Heart left ventricle (tissue), 13 donors: Measurements from ENCODE around the gene FLNB.

Experiments
- POLR2A ChIP-seq, 2 donors: fragments of 450-650 bp; IDR thresholded peaks; one replicate each; pipeline ENCODE4 v1.6.1; 2017; ENCODE audit warnings: antibody characterized with exemption in 2 of 2, mild to moderate bottlenecking in 2 of 2, moderate library complexity in 2 of 2
- TF ChIP-seq, protein P1 (sequence below), 12 donors: fragments of 200-600 bp; sonication (generic) in 4 of 12; IDR thresholded peaks; one replicate each; pipeline versions ENCODE4 v1.5.0 to v1.8.0; 2018 to 2022; ENCODE audit warnings: antibody characterized with exemption in 12 of 12, mild to moderate bottlenecking in 5 of 12
- donor health status: ischemic (EF 13 %, LVEDD 7.1; RV severe dilation, severe dysfunction).
- donor health status: DM: no; HTN: yes; CAD: no.
- donor health status: DM: no; HTN: no; CAD: no.
- donor health status: ischemic (EF 25% LVEDD 6.9; RV normal size, moderate dysfunction).
- donor health status: ischemic (EF 25% LVEDD 5.7; RV mildly dilated, moderate dysfunction).
- donor health status: ischemic (EF 35%, LVEDD 5.7; RV mildly dilated, moderate dysfunction).
- donor health status: nonischemic (EF 11% LVEDD 7.7; RV severe dilation, severe dysfunction).
- donor health status: DM: yes; HTN: yes; CAD: no.
- donor health status: PGD.
- donor health status: ischemic (EF 29% LVEDD 5.4; RV normal size, mild dysfunction).
- donor health status: nonischemic (EF 23%, LVEDD 6.1; RV moderate dilation, normal function).

- TF ChIP-seq, protein P1, sequence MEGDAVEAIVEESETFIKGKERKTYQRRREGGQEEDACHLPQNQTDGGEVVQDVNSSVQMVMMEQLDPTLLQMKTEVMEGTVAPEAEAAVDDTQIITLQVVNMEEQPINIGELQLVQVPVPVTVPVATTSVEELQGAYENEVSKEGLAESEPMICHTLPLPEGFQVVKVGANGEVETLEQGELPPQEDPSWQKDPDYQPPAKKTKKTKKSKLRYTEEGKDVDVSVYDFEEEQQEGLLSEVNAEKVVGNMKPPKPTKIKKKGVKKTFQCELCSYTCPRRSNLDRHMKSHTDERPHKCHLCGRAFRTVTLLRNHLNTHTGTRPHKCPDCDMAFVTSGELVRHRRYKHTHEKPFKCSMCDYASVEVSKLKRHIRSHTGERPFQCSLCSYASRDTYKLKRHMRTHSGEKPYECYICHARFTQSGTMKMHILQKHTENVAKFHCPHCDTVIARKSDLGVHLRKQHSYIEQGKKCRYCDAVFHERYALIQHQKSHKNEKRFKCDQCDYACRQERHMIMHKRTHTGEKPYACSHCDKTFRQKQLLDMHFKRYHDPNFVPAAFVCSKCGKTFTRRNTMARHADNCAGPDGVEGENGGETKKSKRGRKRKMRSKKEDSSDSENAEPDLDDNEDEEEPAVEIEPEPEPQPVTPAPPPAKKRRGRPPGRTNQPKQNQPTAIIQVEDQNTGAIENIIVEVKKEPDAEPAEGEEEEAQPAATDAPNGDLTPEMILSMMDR (IDR thresholded peaks at IDR 0.05): no peak
- TF ChIP-seq POLR2A (IDR thresholded peaks at IDR 0.05): no peak
Observed at GRCh38 chr3:57992452-57993213, 15.6 kb upstream of the FLNB start.
